OCI-LY3 (cell line): Measurements from ENCODE around the gene KLK5.

Source experiments
- H2AFZ ChIP-seq: fragments of 200-600, 300-600 bp; shearing (Covaris generic); 2 replicates; pipeline ENCODE4 v1.6.0; 2014; ENCODE audit warnings: antibody characterized with exemption, low read depth, low read length
- H3K27ac ChIP-seq: fragments of 200-600, 300-600 bp; sonication (generic); 2 replicates; pipeline ENCODE4 v1.5.1; 2014; ENCODE audit warnings: mild to moderate bottlenecking, low read length, moderate library complexity, mixed read lengths
- H3K27me3 ChIP-seq: fragments of 200-600, 300-600 bp; sonication (generic); 2 replicates; pipeline ENCODE4 v1.6.1; 2014; ENCODE audit warnings: low read depth, low read length, mixed read lengths
- H3K36me3 ChIP-seq: fragments of 200-600, 300-600 bp; sonication (generic); replicated peaks from 2 replicates; pipeline ENCODE3; 2014; ENCODE audit warnings: low read depth, low read length, mixed read lengths
- H3K4me1 ChIP-seq: fragments of 300-600, 200-600 bp; sonication (generic); 2 replicates; pipeline ENCODE4 v1.6.1; 2014; ENCODE audit warnings: low read length, mixed read lengths
- H3K4me2 ChIP-seq: fragments of 200-600, 300-600 bp; sonication (generic); 2 replicates; pipeline ENCODE4 v1.6.1; 2014; ENCODE audit warnings: low read length, mixed read lengths
- H3K4me3 ChIP-seq: fragments of 300-600, 200-600 bp; sonication (generic); 2 replicates; pipeline ENCODE4 v1.5.1; 2014; ENCODE audit warnings: antibody characterized with exemption, mild to moderate bottlenecking, low read length, moderate library complexity
- H3K79me2 ChIP-seq: fragments of 300-600, 200-600 bp; shearing (Covaris generic); 2 replicates; pipeline ENCODE4 v1.6.1; 2014; ENCODE audit warnings: mild to moderate bottlenecking, low read length, mixed read lengths
- H3K9ac ChIP-seq: fragments of 300-600, 200-600 bp; shearing (Covaris generic); 2 replicates; pipeline ENCODE4 v1.6.0; 2014; ENCODE audit warnings: mild to moderate bottlenecking, low read length, moderate library complexity
- H3K9me3 ChIP-seq: fragments of 200-600, 300-600 bp; shearing (Covaris generic); 2 replicates; pipeline ENCODE4 v1.6.1; 2014; ENCODE audit warnings: low read length, mixed read lengths; ENCODE audit not compliant: insufficient read depth
- H4K20me1 ChIP-seq: fragments of 200-600, 300-600 bp; sonication (generic); 2 replicates; pipeline ENCODE4 v1.6.1; 2016; ENCODE audit warnings: low read length, mixed read lengths; ENCODE audit not compliant: insufficient read depth
- CTCF ChIP-seq: fragments of 200-600, 300-600 bp; sonication (generic); IDR thresholded peaks from 2 replicates; pipeline ENCODE4 v1.5.1; 2014; ENCODE audit warnings: antibody characterized with exemption, low read length, low read depth
- EZH2phosphoT487 ChIP-seq: fragments of 200-600 bp; shearing (Covaris generic); IDR thresholded peaks from 2 replicates; pipeline ENCODE4 v1.6.1; 2018; ENCODE audit warnings: antibody characterized with exemption, mixed run types, low read depth

KLK5 gene

GRCh38 chr19:50902640-50903039 is 50.2 kb downstream of the KLK5 start:
- Histone ChIP-seq H3K27me3 (peaks cover 25% of the 10 kb centered on the region; the same call in 1 of the 2 replicates), H3K4me3 (no peak overlapping the region), H3K79me2 (no peaks in the 10 kb centered on the region), H3K27ac (no peak overlapping the region), H3K9me3 (no peaks in the 10 kb centered on the region), H3K36me3 (no peaks in the 10 kb centered on the region), H4K20me1 (no peaks in the 10 kb centered on the region), H3K4me2 (no peak overlapping the region), H3K9ac (no peak overlapping the region), H3K4me1 (peaks cover 19% of the 10 kb centered on the region), H2AFZ (no peak overlapping the region)
- no peak for TF ChIP-seq EZH2phosphoT487

- no peak for TF ChIP-seq CTCF
- TF ChIP-seq EZH2phosphoT487: no peak
- Histone ChIP-seq H4K20me1 (no peaks in the 10 kb centered on the region), H3K4me3 (no peak overlapping the region), H3K36me3 (no peaks in the 10 kb centered on the region), H3K27me3 (peaks cover 13% of the 10 kb centered on the region; the same call in 1 of the 2 replicates), H2AFZ (no peak overlapping the region), H3K9me3 (peaks cover 6% of the 10 kb centered on the region; the same call in 1 of the 2 replicates), H3K4me2 (no peak overlapping the region), H3K79me2 (no peaks in the 10 kb centered on the region), H3K4me1 (peaks cover 29% of the 10 kb centered on the region), H3K9ac (no peak overlapping the region), H3K27ac (no peak overlapping the region)
Observed at GRCh38 chr19:50899569-50899968, 53.3 kb downstream of the KLK5 start.

- no peak overlapping the region for H3K4me2 ChIP-seq
- no peak overlapping the region for H2AFZ ChIP-seq
- H3K36me3 ChIP-seq: no peaks in the 10 kb centered on the region
- peaks cover 6% of the 10 kb centered on the region; the same call in 1 of the 2 replicates for H3K9me3 ChIP-seq
- peaks cover 13% of the 10 kb centered on the region; the same call in 1 of the 2 replicates for H3K27me3 ChIP-seq
- H3K27ac ChIP-seq: no peak overlapping the region
- no peak overlapping the region for H3K9ac ChIP-seq
- no peak overlapping the region for H3K4me3 ChIP-seq
- H4K20me1 ChIP-seq: no peaks in the 10 kb centered on the region
- H3K79me2 ChIP-seq: no peaks in the 10 kb centered on the region
- H3K4me1 ChIP-seq: peaks cover 29% of the 10 kb centered on the region
- TF ChIP-seq EZH2phosphoT487 (no peak), CTCF (no peak)
Observed at GRCh38 chr19:50898018-50898417, 54.8 kb downstream of the KLK5 start.

GRCh38 chr19:50897612-50898011 is 55.2 kb downstream of the KLK5 start:
- Histone ChIP-seq H3K9me3 (peaks cover 6% of the 10 kb centered on the region; the same call in 1 of the 2 replicates), H3K27me3 (0 out of 2 replicates have a peak, but pooled peaks cover 11% of the 10 kb centered on the region), H3K27ac (peak overlapping the region; percentile 78), H3K4me1 (peaks cover 29% of the 10 kb centered on the region), H4K20me1 (no peaks in the 10 kb centered on the region), H3K9ac (peak overlapping the region; percentile 47; the same call in 1 of the 2 replicates), H3K4me3 (peak overlapping the region; percentile 56; the same call in 1 of the 2 replicates), H3K79me2 (no peaks in the 10 kb centered on the region), H3K36me3 (no peaks in the 10 kb centered on the region), H2AFZ (peak overlapping the region; percentile 26; the same call in 1 of the 2 replicates), H3K4me2 (peak overlapping the region; percentile 85)
- no peak; the same call in 1 of the 2 replicates for TF ChIP-seq CTCF
- TF ChIP-seq EZH2phosphoT487: no peak
